Neural crest cell (in vitro differentiated cells): ENCODE measurements around the gene GNAZ. TPM values are rescaled to one million over a fixed set of nuclear protein-coding genes. Genes with fewer than 3 reads are reported as not detected.

Experiments used
- DNase-seq: peaks from one replicate; pipeline ENCODE4 v3.0.0; 2021; ENCODE audit warnings: low read depth, mixed read lengths, low spot score
- H3K27ac Mint-ChIP-seq: one replicate; pipeline ENCODE4 v1.8.0; 2021; ENCODE audit warnings: mild to moderate bottlenecking, mixed read lengths; ENCODE audit not compliant: unreplicated experiment
- H3K27me3 Mint-ChIP-seq: 2 replicates; pipeline ENCODE4 v1.8.0; 2021; ENCODE audit warnings: low read depth, mild to moderate bottlenecking, mixed read lengths
- H3K36me3 Mint-ChIP-seq: 2 replicates; pipeline ENCODE4 v1.8.0; 2021; ENCODE audit warnings: low read depth, mild to moderate bottlenecking, mixed read lengths
- H3K4me1 Mint-ChIP-seq: 2 replicates; pipeline ENCODE4 v1.8.0; 2021; ENCODE audit warnings: mixed read lengths
- H3K4me3 Mint-ChIP-seq: one replicate; pipeline ENCODE4 v1.8.0; 2021; ENCODE audit warnings: mild to moderate bottlenecking, mixed read lengths
- H3K9me3 Mint-ChIP-seq: 2 replicates; pipeline ENCODE4 v1.8.0; 2021; ENCODE audit warnings: mixed read lengths
- CTCF ChIP-seq: fragments of 200-600 bp; sonication (generic); conservative IDR thresholded peaks from 2 replicates; pipeline ENCODE4 v1.5.0; 2021; ENCODE audit warnings: antibody characterized with exemption, mild to moderate bottlenecking
- total RNA-seq: library from RNA; stranded (reverse); gene quantifications from 2 replicates; pipeline ENCODE4 v1.2.1, GENCODE V29; 2021

The GNAZ gene
- total RNA-seq, 1 donor from 2014 or later: 25.2 TPM

- peaks cover 43% of the 10 kb centered on the region for H3K4me1 Mint-ChIP-seq
- H3K27ac Mint-ChIP-seq: no peak overlapping the region
Measured at GRCh38 chr22:23146478-23147205, 76.3 kb downstream of the GNAZ start.

GRCh38 chr22:23147617-23148387 is 77.5 kb downstream of the GNAZ start:
- Mint-ChIP-seq H3K4me1 (peaks cover 32% of the 10 kb centered on the region), H3K36me3 (peaks cover 2% of the 10 kb centered on the region), H3K27ac (no peak overlapping the region), H3K9me3 (no peaks in the 10 kb centered on the region), H3K27me3 (no peaks in the 10 kb centered on the region), H3K4me3 (peak overlapping the region; percentile 9)
- no peak for DNase-seq
- TF ChIP-seq CTCF: no peak

More at GRCh38 chr22:23146478-23147205, 76.3 kb downstream of the GNAZ start:
- DNase-seq: no peak
- H3K27me3 Mint-ChIP-seq: no peaks in the 10 kb centered on the region
- H3K36me3 Mint-ChIP-seq: peaks cover 2% of the 10 kb centered on the region
- H3K9me3 Mint-ChIP-seq: no peaks in the 10 kb centered on the region
- no peak for TF ChIP-seq CTCF
- peak overlapping the region; percentile 91 for H3K4me3 Mint-ChIP-seq

GRCh38 chr22:23149743-23150238 is 79.5 kb downstream of the GNAZ start:
- H3K4me3 Mint-ChIP-seq: no peak overlapping the region
- DNase-seq: no peak

GRCh38 chr22:23150762-23151161 is 80.4 kb downstream of the GNAZ start:
- H3K9me3 Mint-ChIP-seq: no peaks in the 10 kb centered on the region
- peak overlapping the region; percentile 19 for H3K4me3 Mint-ChIP-seq
- H3K4me1 Mint-ChIP-seq: peaks cover 11% of the 10 kb centered on the region
- no peak overlapping the region for H3K27ac Mint-ChIP-seq
- TF ChIP-seq CTCF: no peak
- DNase-seq: no peak
- H3K36me3 Mint-ChIP-seq: peaks cover 2% of the 10 kb centered on the region
- H3K27me3 Mint-ChIP-seq: no peaks in the 10 kb centered on the region

More at GRCh38 chr22:23149743-23150238, 79.5 kb downstream of the GNAZ start:
- peaks cover 2% of the 10 kb centered on the region for H3K36me3 Mint-ChIP-seq
- no peak overlapping the region for H3K27ac Mint-ChIP-seq
- no peak for TF ChIP-seq CTCF
- H3K9me3 Mint-ChIP-seq: no peaks in the 10 kb centered on the region
- peaks cover 21% of the 10 kb centered on the region for H3K4me1 Mint-ChIP-seq
- H3K27me3 Mint-ChIP-seq: no peaks in the 10 kb centered on the region

- Mint-ChIP-seq H3K27me3 (no peaks in the 10 kb centered on the region), H3K36me3 (peaks cover 2% of the 10 kb centered on the region), H3K9me3 (no peaks in the 10 kb centered on the region), H3K27ac (no peak overlapping the region), H3K4me3 (no peak overlapping the region), H3K4me1 (peaks cover 4% of the 10 kb centered on the region)
- TF ChIP-seq CTCF: no peak
- DNase-seq: no peak
Measured at GRCh38 chr22:23151827-23152226, 81.5 kb downstream of the GNAZ start.
